SU-DHL-6 (cell line): ENCODE results near the gene RPS6KA3.

ENCODE experiments used
- CTCF ChIP-seq: fragments of 200-600 bp; sonication (generic); IDR thresholded peaks from one replicate; pipeline ENCODE4 v1.5.1; 2017; ENCODE audit warnings: antibody characterized with exemption, mild to moderate bottlenecking, low read length, moderate library complexity; ENCODE audit not compliant: insufficient read depth, poor library complexity, severe bottlenecking
- EZH2phosphoT487 ChIP-seq: fragments of 200-600 bp; sonication (generic), shearing (Covaris generic); conservative IDR thresholded peaks from 2 replicates; pipeline ENCODE4 v1.6.1; 2018; ENCODE audit warnings: mild to moderate bottlenecking, antibody characterized with exemption, low read length, moderate library complexity, mixed read lengths

DNA sequence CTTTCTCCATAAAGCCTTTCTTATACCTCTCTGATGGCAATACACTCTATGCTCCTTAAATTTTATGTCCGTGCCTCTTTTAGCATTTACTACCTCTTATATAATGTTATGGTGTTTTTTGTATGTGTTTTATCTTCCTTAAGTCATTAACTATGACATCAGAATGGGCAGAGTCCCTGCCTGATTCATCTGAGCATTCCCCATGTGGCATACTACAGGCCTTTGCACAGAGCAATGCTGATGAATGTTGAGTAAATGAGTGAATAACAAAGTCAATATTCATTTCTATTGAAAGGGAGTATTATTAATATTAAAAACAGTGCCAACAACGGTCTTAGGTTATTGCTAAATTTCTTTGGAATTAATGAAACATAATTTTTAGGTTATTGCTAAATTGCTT, 18.8 kb upstream of the RPS6KA3 start:
- TF ChIP-seq CTCF = no peak
- TF ChIP-seq EZH2phosphoT487 = no peak
